A204.1 (cell line): Measurements from ENCODE around the gene NGB.
"Not testable (repeated sequence)": the region's sequence is repeated elsewhere in the genome, so short reads cannot be mapped to it uniquely, and the experiment has no call there.

ENCODE experiments used
- FAIRE-seq: peaks from 2 replicates; lab custom pipeline; 2012; peaks lifted over from hg19 to GRCh38; lab: Jason Lieb, UNC

The NGB gene

DNA sequence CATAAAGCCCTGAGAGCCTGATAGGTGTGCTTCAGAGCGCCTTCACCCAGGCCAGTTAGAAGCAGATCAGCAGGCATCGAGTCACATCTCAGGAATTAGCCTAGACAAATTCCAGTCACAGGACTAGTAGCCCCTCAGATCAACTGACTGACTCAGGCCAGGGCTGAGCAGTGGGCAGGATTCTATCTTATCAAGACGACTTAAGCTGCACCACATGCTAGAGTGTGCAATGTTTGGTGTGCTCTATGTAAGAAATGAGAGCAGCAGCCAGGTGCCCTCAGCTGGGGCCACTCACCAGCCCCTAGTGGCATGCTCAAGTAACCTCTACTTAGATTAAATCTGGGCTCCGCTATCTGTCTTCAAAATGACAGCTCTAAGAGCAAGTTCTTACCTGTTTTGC is 19.7 kb upstream of the NGB start:
- FAIRE-seq: no peak

GRCh38 chr14:77286576-77286975 is 15.6 kb upstream of the NGB start:
- FAIRE-seq: no peak

DNA sequence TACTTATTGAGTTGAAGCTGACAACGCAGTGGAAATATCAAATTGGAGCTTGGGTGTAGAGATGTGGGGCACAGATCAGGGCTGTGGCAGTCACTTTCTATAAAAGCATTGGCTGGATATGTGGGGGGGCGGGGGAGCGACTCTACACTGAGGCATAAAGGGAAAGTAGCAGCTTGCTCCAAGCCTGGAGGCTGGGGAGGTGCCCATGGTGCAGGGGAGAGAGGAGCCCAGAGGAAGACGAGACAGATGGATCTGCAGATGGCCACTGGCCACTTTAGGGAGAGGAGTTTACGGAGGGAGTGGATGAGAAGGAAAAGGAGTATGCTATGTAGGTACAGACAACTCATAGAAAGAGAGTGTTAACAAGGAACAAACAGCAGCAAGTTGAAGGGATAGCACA is 13.5 kb upstream of the NGB start:
- no peak for FAIRE-seq

DNA sequence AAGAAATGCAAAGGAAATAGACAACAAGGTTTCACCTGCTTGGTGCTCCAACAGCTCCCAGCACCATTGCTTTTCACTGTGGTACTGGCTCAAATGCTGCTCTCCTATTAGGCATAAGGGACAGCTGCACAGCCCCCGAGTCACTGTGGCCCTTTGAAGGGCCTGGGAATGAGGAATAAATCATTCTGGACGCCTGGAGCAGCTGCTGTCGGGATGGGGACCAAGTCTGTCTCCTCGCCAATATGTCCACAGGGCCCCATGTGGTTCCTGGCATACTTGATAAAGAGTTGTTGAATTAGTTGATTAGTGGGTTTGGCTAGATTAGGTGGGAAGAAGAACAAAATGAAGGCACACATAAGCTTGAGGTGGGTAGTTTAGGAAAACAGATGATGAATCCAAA is 13.1 kb upstream of the NGB start:
- FAIRE-seq: no peak

DNA sequence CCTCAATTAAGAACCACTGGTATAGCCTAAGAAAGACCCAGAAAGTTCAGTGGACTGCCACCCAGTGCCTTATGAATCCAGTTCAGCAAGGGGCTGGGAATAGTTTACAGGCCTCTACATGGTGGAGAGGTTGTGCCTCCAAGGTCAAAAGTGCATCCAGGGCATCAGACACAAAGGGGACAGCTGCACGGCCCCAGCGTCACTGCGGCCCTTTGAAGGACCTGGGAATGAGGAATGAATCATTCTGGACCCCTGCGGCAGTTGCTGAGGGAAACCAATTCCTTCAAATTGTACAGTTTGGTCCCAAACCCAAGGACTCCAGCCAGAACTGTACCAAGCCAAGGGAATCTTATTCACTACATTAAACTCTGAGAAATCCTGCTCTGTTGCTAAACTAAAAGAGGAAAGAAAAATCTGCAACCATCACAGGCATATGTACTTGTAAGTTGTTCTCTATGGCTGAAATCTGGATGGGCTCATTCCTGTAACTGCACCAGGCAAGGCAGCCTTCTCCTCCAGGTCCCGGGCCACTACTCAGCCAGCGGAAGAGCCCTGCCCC is 10.9 kb upstream of the NGB start:
- FAIRE-seq: no peak

- not testable (repeated sequence) for FAIRE-seq
These were observed 9.9 kb upstream of the NGB start for GRCh38 chr14:77280921-77281320.

GRCh38 chr14:77279719-77280118 is 8.7 kb upstream of the NGB start:
- no peak for FAIRE-seq

GRCh38 chr14:77278461-77279230 is 7.6 kb upstream of the NGB start:
- FAIRE-seq: no peak

DNA sequence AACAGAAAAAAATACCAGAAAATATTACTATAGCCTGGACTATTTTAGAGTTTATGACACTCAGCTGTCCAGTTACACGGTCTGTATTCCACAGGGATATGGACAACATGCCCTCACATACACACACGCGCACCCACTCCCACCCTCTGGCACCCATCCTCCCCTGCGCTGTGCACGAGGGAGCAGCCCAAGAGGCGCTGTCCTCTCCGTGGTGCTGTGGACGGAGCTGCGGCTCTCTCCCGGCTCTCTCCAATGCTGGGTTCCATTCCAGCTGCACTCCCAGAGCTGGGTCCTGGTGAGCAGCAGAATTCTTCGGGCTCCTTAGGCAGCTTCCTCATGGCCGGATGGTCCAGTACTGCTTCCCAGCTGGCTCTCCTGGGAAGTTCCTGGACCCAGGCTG is 6.0 kb upstream of the NGB start:
- FAIRE-seq: no peak

DNA sequence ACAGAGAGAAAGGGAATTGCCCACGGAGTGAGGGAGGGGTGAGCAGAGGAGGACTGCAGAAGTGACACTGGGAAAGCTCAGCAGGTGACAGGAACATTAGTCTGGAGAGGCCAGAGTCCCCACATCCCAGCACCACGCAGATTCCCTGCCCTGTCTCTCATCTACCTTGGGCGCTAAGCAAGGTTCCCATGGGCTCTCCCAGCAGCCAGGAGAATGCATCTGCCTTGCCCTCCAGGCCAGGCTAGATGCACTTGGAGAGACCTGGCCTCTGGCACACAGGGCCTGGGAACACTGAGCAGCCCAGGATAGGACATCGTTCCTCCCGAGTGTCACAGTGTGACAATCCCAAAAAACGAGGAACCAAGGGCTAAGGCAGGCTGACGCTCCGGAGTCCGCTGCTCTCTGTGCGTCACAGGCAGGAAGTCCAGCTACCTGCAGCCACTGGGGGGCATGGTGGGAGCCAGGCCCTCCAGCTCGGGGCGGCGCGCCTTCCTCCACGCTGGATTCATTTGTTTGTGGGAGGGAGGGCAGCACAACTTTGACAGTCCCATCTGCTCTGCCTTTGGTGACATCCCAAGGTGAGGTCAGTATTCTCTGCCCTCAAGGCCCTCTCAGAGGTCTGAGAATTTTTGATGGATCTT is 5.4 kb upstream of the NGB start:
- no peak for FAIRE-seq

GRCh38 chr14:77275601-77276017 is 4.6 kb upstream of the NGB start:
- no peak for FAIRE-seq

- no peak for FAIRE-seq
These were observed 4.1 kb upstream of the NGB start for GRCh38 chr14:77275041-77275580.

DNA sequence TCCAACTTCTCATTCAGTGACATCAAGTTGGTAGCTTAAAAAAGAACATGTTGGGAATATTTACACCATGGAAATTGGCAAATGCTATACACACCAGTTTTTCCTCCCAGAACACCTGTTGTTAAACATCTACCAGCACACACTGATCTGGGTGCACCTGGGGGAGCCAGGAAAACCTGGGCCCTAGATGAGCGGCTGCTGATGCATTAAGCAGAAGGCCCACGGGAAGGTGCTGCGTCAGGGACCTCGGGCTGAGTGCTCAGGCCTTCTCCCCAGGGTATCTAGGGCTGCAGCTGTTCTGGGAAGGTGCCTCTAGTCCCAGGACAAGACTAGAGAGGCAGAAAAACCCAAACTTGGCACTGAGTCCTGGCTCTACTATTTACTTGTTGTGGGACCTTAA is 2.8 kb upstream of the NGB start:
- FAIRE-seq: no peak

DNA sequence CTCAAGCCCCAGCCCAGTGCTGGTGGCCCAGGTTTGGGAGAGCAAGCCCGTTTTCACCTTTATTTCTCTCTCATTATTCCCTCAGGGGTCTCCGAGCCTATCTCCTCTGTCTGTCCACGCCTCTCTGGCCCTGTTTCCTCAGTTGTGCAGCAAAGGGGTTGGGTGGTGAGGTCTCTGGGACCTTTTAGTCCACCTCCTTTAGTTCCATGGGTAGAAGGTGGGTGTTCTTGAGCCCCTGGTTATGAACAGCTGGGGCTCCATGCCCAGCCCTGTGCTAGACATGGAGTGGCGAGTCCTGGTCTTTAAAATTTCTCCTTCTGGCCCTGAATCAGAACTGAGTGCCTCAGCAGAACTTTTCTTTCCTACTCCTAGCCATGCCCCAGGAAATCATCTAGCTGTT is 1.3 kb upstream of the NGB start:
- FAIRE-seq: no peak

DNA sequence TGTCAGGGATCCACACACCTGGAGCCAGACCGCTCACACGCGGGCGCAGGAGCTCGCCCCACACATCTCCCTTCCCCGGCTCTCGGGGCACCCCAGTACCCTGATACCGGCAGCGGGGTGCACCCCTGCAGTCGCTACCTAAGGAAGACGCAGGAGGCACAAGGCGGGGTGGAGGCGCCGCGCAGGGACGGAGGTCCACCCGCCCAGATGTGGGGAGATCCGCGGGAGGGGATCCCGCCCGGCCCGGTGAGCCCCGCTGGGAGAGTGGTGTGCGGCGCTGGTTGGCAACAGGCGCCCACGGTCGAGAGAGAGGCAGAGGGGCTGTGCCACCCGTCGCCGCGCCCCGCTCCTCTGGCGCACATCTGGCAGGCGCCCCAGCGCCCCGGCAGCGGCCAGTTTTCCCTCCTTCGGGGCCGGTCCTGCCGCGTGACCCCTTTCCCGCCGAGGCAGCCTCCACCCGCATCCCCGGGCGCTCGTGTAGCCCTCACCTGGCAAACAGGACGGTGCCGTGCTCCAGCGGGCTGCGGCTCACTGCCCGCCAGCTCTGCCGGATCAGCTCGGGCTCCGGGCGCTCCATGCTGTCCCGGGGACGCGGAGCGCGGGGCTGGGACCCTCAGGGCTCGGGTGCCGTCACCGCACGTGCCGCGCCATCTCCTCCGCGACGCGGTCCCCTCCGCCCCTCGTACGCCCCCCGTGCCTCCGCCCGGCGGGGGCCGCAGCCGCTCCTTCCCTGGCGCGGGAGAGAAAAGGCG is 469 bp downstream of the NGB start:
- no peak for FAIRE-seq

DNA sequence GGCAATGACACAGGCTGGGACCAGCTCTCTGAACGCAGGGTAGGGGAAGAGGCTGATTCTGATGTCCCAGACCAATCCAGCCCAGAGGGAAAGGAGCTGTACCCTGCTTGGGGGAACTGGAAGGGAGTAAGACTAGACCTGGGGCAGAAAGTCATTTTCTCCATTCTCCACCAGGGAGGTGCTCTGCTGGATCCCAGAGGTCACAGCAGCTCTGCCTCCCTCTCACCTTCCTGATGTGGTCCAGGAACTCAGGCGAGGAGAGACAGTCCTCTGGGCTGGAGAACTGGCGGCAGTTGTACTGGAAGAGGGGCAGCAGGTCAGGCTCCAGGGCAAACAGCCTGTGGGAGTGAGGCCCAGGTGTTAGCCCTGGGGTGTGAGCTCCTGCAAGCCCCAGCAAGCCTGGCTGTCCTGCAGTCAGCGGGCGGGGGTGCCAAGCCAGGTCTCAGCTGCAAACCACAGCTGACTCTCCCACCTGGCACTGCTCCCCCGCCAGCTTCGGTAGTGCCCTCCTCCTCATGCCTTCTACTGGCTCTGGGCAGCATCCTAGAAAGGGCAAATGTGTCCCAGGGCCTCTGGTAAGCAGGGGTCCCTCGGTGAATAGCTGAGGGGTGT is 1.9 kb downstream of the NGB start:
- FAIRE-seq: no peak

- no peak for FAIRE-seq
These were observed 2.9 kb downstream of the NGB start for GRCh38 chr14:77267937-77268699.

- no peak for FAIRE-seq
These were observed 4.7 kb downstream of the NGB start for GRCh38 chr14:77266336-77266735.

DNA sequence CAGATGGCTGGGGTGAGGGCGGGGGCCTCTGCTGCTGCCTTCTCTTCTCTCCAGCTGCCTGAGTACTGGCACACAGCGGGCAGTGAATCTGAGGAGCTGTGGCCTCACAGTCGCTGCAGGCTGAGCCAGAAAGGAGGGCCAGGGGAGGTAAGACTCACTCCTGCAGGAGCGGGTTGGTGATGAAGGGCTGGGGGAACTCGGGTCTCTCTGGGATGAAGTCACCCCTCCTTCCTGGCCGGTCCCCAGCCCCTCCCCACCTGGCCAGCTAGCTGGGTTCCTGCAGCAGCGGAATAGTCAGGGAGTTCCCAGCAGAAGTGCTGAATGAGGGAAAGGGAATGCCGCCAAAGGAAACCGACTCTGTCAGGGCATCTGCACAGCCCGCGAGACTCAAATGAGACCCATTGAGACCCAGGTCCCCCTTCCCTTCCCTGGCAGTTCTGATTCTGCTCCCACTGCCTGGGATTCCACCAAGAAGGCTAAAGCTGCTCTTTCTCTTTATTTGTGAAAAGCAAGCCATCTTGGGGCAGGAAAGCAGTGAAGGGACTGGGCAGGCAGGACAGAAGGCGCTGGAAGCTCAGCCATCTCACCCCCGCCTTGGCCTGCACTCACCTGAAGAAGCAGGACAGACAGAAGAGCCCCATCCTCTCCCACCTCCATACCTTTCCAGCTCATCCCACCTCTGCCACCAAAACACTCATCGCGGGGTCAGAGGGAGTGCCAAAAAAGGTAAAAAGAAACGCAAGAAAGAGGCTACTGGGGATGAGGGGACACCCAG is 5.3 kb downstream of the NGB start:
- FAIRE-seq: no peak

GRCh38 chr14:77265187-77265515 is 5.9 kb downstream of the NGB start:
- FAIRE-seq: no peak
